ENCODE data around the gene ENPP6.

Gene ENPP6

GRCh38 chr4:184197536-184198082 lies 20.1 kb downstream of the ENPP6 start:
- TF ChIP-seq CTCF (IDR thresholded peaks at IDR 0.05; ENCODE audit: insufficient read depth, low read length, missing control alignments), result no peak
- POLR2A ChIA-PET, result no interaction called here
- CTCF ChIA-PET, result no interaction called here

GRCh38 chr4:184196730-184197385 lies 20.8 kb downstream of the ENPP6 start:
- no peak for DNase-seq (ENCODE audit: low read depth, low spot score)
- ChIA-PET CTCF (no interaction called here), POLR2A (no interaction called here)
- TF ChIP-seq CTCF (IDR thresholded peaks at IDR 0.05; ENCODE audit: insufficient read depth, low read length, missing control alignments), result no peak
- no peak overlapping the region for H3K4me3 ChIP-seq (ENCODE audit: low read depth, low read length)

More at GRCh38 chr4:184197536-184198082, 20.1 kb downstream of the ENPP6 start:
- DNase-seq (ENCODE audit: low read depth, low spot score), result no peak
- H3K4me3 ChIP-seq (ENCODE audit: low read depth, low read length), result no peak overlapping the region

- no peak for TF ChIP-seq CTCF (IDR thresholded peaks at IDR 0.05; ENCODE audit: insufficient read depth, low read length, missing control alignments)
- ChIA-PET CTCF (no interaction called here), POLR2A (no interaction called here)
- H3K4me3 ChIP-seq (ENCODE audit: low read depth, low read length), result no peak overlapping the region
- DNase-seq (ENCODE audit: low read depth, low spot score), result no peak
These were observed 23.8 kb downstream of the ENPP6 start for GRCh38 chr4:184193556-184194525.

GRCh38 chr4:184192933-184193332 lies 24.7 kb downstream of the ENPP6 start:
- no peak for DNase-seq (ENCODE audit: low read depth, low spot score)
- TF ChIP-seq CTCF (IDR thresholded peaks at IDR 0.05; ENCODE audit: insufficient read depth, low read length, missing control alignments), result no peak
- POLR2A ChIA-PET, result no interaction called here
- CTCF ChIA-PET, result interaction anchor here (0.7 kb wide), 1 partner anchor 25 kb away, joined by 3 read pairs; no protein-coding TSS in a partner anchor
- H3K4me3 ChIP-seq (ENCODE audit: low read depth, low read length), result no peak overlapping the region

- ChIA-PET POLR2A (no interaction called here), CTCF (interaction anchor here (1.0 kb wide), 1 partner anchor 23 kb away, joined by 3 read pairs; no protein-coding TSS in a partner anchor)
- DNase-seq (ENCODE audit: low read depth, low spot score), result no peak
- no peak for TF ChIP-seq CTCF (IDR thresholded peaks at IDR 0.05; ENCODE audit: insufficient read depth, low read length, missing control alignments)
- H3K4me3 ChIP-seq (ENCODE audit: low read depth, low read length), result no peak overlapping the region
These were observed 26.4 kb downstream of the ENPP6 start for GRCh38 chr4:184191267-184191666.

- TF ChIP-seq CTCF (IDR thresholded peaks at IDR 0.05; ENCODE audit: insufficient read depth, low read length, missing control alignments), result no peak
- ChIA-PET POLR2A (no interaction called here), CTCF (interaction anchor here (1.0 kb wide), 1 partner anchor 22 kb away, joined by 3 read pairs; no protein-coding TSS in a partner anchor)
- DNase-seq (ENCODE audit: low read depth, low spot score), result no peak
- H3K4me3 ChIP-seq (ENCODE audit: low read depth, low read length), result no peak overlapping the region
These were observed 27.0 kb downstream of the ENPP6 start for GRCh38 chr4:184190711-184191110.

Measured in AG04449 (cell line).